Activated T-cell treated with anti-CD3 and anti-CD28 coated beads, Interleukin-2, amount 50 U/mL, for 24 hours (primary cell): ENCODE measurements around the gene OGDH.
"Not testable (repeated sequence)": the region's sequence is repeated elsewhere in the genome, so short reads cannot be mapped to it uniquely, and the experiment has no call there.

ENCODE experiments used
- DNase-seq: peaks from one replicate; pipeline ENCODE4 v3.0.0-alpha.2; 2020
- H3K27ac Mint-ChIP-seq: 2 replicates; pipeline ENCODE4 v1.8.0; 2020; ENCODE audit warnings: mild to moderate bottlenecking, mixed read lengths
- H3K27me3 Mint-ChIP-seq: 2 replicates; pipeline ENCODE4 v1.8.0; 2020; ENCODE audit warnings: mixed read lengths
- H3K36me3 Mint-ChIP-seq: 2 replicates; pipeline ENCODE4 v1.8.0; 2020; ENCODE audit warnings: low read depth, mixed read lengths
- H3K4me1 Mint-ChIP-seq: 2 replicates; pipeline ENCODE4 v1.8.0; 2020; ENCODE audit warnings: low read depth, mixed read lengths
- H3K4me3 Mint-ChIP-seq: 2 replicates; pipeline ENCODE4 v1.8.0; 2020; ENCODE audit warnings: mild to moderate bottlenecking, moderate library complexity, mixed read lengths
- H3K9me3 Mint-ChIP-seq: 2 replicates; pipeline ENCODE4 v1.8.0; 2020; ENCODE audit warnings: mixed read lengths

The OGDH gene

GRCh38 chr7:44700322-44700721 lies 93.9 kb downstream of the OGDH start:
- no peaks in the 10 kb centered on the region for H3K27me3 Mint-ChIP-seq
- peak overlapping the region; percentile 11 for H3K27ac Mint-ChIP-seq
- DNase-seq = no peak
- H3K36me3 Mint-ChIP-seq = peaks cover 91% of the 10 kb centered on the region
- no peak overlapping the region for H3K4me3 Mint-ChIP-seq
- H3K9me3 Mint-ChIP-seq = no peaks in the 10 kb centered on the region
- H3K4me1 Mint-ChIP-seq = no peaks in the 10 kb centered on the region

DNA sequence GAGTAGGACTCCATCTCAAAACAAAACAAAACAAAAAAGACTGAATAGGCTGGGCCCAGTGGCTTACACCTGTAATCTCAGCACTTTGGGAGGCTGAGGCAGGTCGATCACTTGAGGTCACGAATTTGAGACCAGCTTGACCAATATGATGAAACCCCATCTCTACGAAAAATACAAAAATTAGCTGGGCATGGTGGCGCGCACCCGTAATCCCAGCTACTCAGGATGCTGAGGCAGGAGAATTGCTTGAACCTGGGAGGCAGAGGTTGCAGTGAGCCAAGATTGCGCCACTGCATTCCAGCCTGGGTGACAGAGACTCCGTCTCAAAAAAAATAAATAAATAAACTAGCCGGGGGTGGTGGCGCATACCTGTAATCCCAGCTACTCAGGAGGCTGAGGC lies 97.0 kb downstream of the OGDH start:
- H3K36me3 Mint-ChIP-seq = peaks cover 86% of the 10 kb centered on the region
- not testable (repeated sequence) for H3K9me3 Mint-ChIP-seq, H3K27me3 Mint-ChIP-seq, H3K4me1 Mint-ChIP-seq, H3K4me3 Mint-ChIP-seq, H3K27ac Mint-ChIP-seq, DNase-seq

GRCh38 chr7:44703921-44704320 lies 97.5 kb downstream of the OGDH start:
- H3K4me3 Mint-ChIP-seq = no peak overlapping the region
- peaks cover 85% of the 10 kb centered on the region for H3K36me3 Mint-ChIP-seq
- no peak for DNase-seq
- H3K27ac Mint-ChIP-seq = no peak overlapping the region
- H3K4me1 Mint-ChIP-seq = no peaks in the 10 kb centered on the region
- no peaks in the 10 kb centered on the region for H3K9me3 Mint-ChIP-seq
- no peaks in the 10 kb centered on the region for H3K27me3 Mint-ChIP-seq

- no peak overlapping the region for H3K4me3 Mint-ChIP-seq
- no peaks in the 10 kb centered on the region for H3K9me3 Mint-ChIP-seq
- no peak for DNase-seq
- H3K27ac Mint-ChIP-seq = peak overlapping the region; percentile 78
- H3K27me3 Mint-ChIP-seq = no peaks in the 10 kb centered on the region
- H3K36me3 Mint-ChIP-seq = peaks cover 84% of the 10 kb centered on the region
- H3K4me1 Mint-ChIP-seq = peaks cover 1% of the 10 kb centered on the region
These were observed 99.0 kb downstream of the OGDH start for GRCh38 chr7:44705434-44705833.

DNA sequence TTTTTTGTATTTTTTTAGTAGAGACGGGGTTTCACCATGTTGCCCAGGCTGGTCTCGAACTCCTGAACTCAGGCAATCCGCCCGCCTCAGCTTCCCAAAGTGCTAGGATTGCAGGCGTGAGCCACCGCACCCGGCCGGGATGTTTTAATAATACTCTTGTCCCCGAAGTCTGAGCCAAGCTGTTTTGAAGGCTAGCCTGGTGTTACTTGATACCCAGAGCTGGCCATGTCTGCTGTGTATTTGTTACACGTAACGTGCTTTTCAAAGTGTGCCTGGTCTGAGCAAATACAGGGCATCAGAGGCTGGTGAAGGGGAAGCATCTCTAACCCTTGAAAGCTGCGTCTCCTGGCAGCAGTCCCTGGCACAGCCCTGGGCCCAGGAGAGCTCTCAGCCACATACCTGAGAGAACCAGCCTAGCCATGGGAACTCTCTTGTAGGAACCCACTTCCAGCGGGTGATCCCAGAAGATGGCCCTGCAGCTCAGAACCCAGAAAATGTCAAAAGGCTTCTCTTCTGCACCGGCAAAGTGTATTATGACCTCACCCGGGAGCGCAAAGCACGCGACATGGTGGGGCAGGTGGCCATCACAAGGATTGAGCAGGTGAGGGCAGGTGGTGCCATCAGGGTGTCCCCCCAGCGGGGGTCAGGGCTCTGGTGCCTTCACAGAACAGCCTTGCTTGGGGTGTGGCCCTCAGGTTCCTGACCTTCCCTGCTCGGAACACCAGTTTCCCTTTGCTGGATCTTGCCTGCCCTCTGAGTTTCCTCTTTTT lies 100.5 kb downstream of the OGDH start:
- peak overlapping the region; percentile 61 for H3K27ac Mint-ChIP-seq
- peaks cover 69% of the 10 kb centered on the region for H3K36me3 Mint-ChIP-seq
- H3K27me3 Mint-ChIP-seq = no peaks in the 10 kb centered on the region
- no peak overlapping the region for H3K4me3 Mint-ChIP-seq
- no peaks in the 10 kb centered on the region for H3K9me3 Mint-ChIP-seq
- no peak for DNase-seq
- H3K4me1 Mint-ChIP-seq = peaks cover 5% of the 10 kb centered on the region

- Mint-ChIP-seq H3K36me3 (peaks cover 63% of the 10 kb centered on the region), H3K9me3 (no peaks in the 10 kb centered on the region), H3K27me3 (no peaks in the 10 kb centered on the region), H3K4me3 (no peak overlapping the region), H3K4me1 (peaks cover 9% of the 10 kb centered on the region), H3K27ac (peak overlapping the region; percentile 30)
- DNase-seq = no peak
These were observed 101.3 kb downstream of the OGDH start for GRCh38 chr7:44707558-44708230.

DNA sequence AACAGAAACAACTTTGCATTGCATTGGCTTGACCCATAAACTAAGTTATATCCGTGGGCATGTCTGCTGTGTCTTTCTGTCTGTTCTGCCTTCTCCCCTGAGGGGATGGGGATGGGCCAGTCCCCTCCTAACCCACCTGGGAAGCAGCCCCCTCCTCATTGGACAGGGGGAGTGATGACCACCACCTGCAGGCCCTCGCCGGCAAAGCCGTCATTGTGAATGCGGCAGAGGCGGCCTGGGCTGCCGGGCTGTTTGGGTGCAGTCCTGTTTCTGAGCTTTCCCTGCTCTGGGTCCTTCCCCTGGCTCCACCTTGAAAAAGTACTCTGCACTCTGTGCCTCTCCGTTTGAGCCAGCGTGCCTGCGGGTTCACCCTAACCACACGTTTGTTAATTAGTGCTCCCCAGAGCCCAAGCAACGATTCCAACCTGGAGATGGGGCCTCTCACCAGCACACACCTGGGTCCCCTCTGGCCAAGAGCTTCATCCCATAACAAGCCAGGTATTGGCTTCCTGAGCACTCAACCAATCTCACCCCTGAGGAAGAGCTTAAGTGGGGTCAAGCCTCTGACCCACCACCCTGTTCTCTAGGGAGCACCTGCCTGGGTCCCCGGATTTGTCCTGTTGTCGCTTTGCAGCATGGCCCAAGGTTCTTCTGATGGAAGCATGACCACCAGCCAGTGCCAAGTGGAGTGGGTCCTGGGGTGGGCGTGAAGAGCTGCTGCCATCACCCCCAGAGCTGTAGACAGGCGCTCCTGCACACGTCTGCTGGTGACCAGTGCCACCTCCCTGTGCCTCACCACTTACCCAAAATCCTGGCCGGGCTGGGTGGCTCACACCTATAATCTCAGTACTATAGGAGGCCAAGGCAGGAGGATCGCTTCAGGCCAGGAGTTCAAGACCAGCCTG lies 102.8 kb downstream of the OGDH start:
- Mint-ChIP-seq H3K9me3 (no peaks in the 10 kb centered on the region), H3K4me3 (no peak overlapping the region), H3K36me3 (peaks cover 49% of the 10 kb centered on the region), H3K27ac (peak overlapping the region; percentile 26), H3K27me3 (no peaks in the 10 kb centered on the region), H3K4me1 (peaks cover 9% of the 10 kb centered on the region)
- DNase-seq = no peak

GRCh38 chr7:44709945-44710596 lies 103.6 kb downstream of the OGDH start:
- Mint-ChIP-seq H3K36me3 (peaks cover 46% of the 10 kb centered on the region), H3K27ac (peak overlapping the region; percentile 62), H3K4me1 (peaks cover 9% of the 10 kb centered on the region), H3K9me3 (no peaks in the 10 kb centered on the region), H3K4me3 (no peak overlapping the region), H3K27me3 (no peaks in the 10 kb centered on the region)
- DNase-seq = no peak

DNA sequence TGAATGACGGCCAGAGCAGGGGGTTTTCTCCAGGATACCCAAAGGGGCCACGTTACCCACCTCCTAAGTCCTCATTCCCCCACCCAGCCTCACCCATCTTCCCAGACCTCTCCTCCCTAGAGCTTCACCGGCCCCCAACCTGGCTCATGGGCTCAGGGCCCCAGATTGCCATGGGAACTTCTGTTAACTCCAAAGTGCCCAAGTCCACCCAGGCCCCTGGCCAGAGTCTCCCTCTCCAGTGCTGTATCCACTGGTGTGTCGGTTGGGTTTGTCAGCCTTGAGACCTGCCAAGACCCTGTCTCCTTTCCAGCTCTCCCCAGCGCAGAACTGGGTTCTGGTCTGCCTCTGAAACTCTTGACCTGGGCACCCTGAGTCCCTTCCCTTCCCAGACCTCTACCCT lies 105.1 kb downstream of the OGDH start:
- Mint-ChIP-seq H3K27ac (peak overlapping the region; percentile 24), H3K27me3 (no peaks in the 10 kb centered on the region), H3K4me3 (no peak overlapping the region), H3K36me3 (peaks cover 37% of the 10 kb centered on the region), H3K4me1 (peaks cover 9% of the 10 kb centered on the region), H3K9me3 (no peaks in the 10 kb centered on the region)
- DNase-seq = no peak

- peaks cover 9% of the 10 kb centered on the region for H3K4me1 Mint-ChIP-seq
- no peaks in the 10 kb centered on the region for H3K9me3 Mint-ChIP-seq
- no peaks in the 10 kb centered on the region for H3K27me3 Mint-ChIP-seq
- DNase-seq = no peak
- peak overlapping the region; percentile 24 for H3K27ac Mint-ChIP-seq
- no peak overlapping the region for H3K4me3 Mint-ChIP-seq
- peaks cover 33% of the 10 kb centered on the region for H3K36me3 Mint-ChIP-seq
These were observed 105.6 kb downstream of the OGDH start for GRCh38 chr7:44712012-44712411.

- Mint-ChIP-seq H3K27ac (no peak overlapping the region), H3K4me3 (no peak overlapping the region), H3K36me3 (peaks cover 21% of the 10 kb centered on the region), H3K9me3 (no peaks in the 10 kb centered on the region), H3K4me1 (peaks cover 9% of the 10 kb centered on the region), H3K27me3 (no peaks in the 10 kb centered on the region)
- DNase-seq = no peak
These were observed 106.7 kb downstream of the OGDH start for GRCh38 chr7:44713141-44713540.

DNA sequence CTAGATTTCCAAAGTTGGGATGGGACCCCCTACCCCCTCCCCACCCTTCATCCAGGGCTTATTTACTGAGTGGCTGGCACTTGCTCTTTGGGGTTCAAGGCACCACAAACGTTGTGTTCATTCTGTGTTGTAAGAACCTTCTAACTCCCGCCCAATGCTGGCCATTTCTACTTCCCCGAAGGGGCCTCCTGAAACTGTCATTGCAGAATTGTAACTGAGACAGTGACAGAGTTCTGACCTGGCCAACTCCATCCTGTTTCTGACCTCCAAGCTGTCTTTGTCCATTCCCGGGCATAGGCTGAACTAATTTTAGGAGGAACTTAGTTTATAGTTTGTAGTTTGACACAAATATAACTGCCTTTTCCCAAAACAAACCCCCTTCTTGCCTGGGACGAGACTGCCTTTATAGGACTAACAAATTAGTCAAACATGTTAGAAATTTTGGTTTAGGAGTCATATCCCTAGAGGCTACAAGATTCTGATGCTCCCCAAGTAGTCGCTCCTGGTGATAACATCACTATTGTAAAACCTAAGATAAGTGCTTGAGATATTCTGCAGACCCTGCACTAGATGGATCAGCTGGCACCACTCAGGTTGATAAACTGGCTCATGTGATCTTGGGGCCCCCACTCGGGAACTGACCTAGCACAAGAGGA lies 107.4 kb downstream of the OGDH start:
- Mint-ChIP-seq H3K27ac (no peak overlapping the region), H3K4me3 (no peak overlapping the region), H3K4me1 (peaks cover 9% of the 10 kb centered on the region), H3K9me3 (no peaks in the 10 kb centered on the region), H3K27me3 (no peaks in the 10 kb centered on the region), H3K36me3 (peaks cover 15% of the 10 kb centered on the region)
- no peak for DNase-seq

- H3K4me3 Mint-ChIP-seq = no peak overlapping the region
- H3K36me3 Mint-ChIP-seq = no peaks in the 10 kb centered on the region
- H3K9me3 Mint-ChIP-seq = peaks cover 3% of the 10 kb centered on the region
- H3K4me1 Mint-ChIP-seq = peaks cover 8% of the 10 kb centered on the region
- no peak for DNase-seq
- no peaks in the 10 kb centered on the region for H3K27me3 Mint-ChIP-seq
- H3K27ac Mint-ChIP-seq = no peak overlapping the region
These were observed 109.8 kb downstream of the OGDH start for GRCh38 chr7:44716205-44716604.

GRCh38 chr7:44720301-44720700 lies 113.9 kb downstream of the OGDH start:
- Mint-ChIP-seq H3K27ac (no peak overlapping the region), H3K36me3 (no peaks in the 10 kb centered on the region), H3K9me3 (peaks cover 6% of the 10 kb centered on the region), H3K4me3 (no peak overlapping the region), H3K27me3 (no peaks in the 10 kb centered on the region), H3K4me1 (no peaks in the 10 kb centered on the region)
- DNase-seq = no peak
